K562 (cell line): ENCODE data around the gene HPF1. TPM values are rescaled to one million over a fixed set of nuclear protein-coding genes. Genes with fewer than 3 reads are reported as not detected.

ENCODE experiments used
- CBX8 ChIP-seq: fragments of 200-600 bp; sonication (generic); IDR thresholded peaks from 2 replicates; pipeline ENCODE4 v1.6.1; 2012; ENCODE audit warnings: borderline replicate concordance, mixed run types, low read depth, mild to moderate bottlenecking, moderate library complexity, mixed read lengths, low read length, control low read depth, inconsistent platforms; ENCODE audit not compliant: poor library complexity, severe bottlenecking; ENCODE audit errors: extremely low read depth
- CHAMP1 ChIP-seq: fragments of 450-650 bp; IDR thresholded peaks from 2 replicates; pipeline ENCODE4 v1.6.1; 2016; ENCODE audit warnings: mild to moderate bottlenecking
- CXXC5 ChIP-seq: fragments of 250-450 bp; sonication (Bioruptor Pico); IDR thresholded peaks from 2 replicates; pipeline ENCODE4 v1.8.0; 2022; ENCODE audit warnings: inconsistent platforms, mild to moderate bottlenecking, moderate library complexity
- KHSRP ChIP-seq: fragments of 450-650 bp; IDR thresholded peaks from 2 replicates; pipeline ENCODE4 v1.6.1; 2017
- LEF1 ChIP-seq: fragments of 450-650 bp; IDR thresholded peaks from 2 replicates; pipeline ENCODE4 v1.6.1; 2016; ENCODE audit warnings: mild to moderate bottlenecking
- PRPF4 ChIP-seq: fragments of 200-400 bp; formaldehyde crosslinking; IDR thresholded peaks from one replicate; pipeline ENCODE4 v1.6.1; 2017; ENCODE audit warnings: low read length, low read depth, mild to moderate bottlenecking; ENCODE audit not compliant: insufficient read depth, poor library complexity, severe bottlenecking
- PURB ChIP-seq: sonication (generic); formaldehyde crosslinking; IDR thresholded peaks from 2 replicates; pipeline ENCODE4 v1.9.0; 2021; ENCODE audit warnings: low read depth, mild to moderate bottlenecking, missing genetic modification reagents
- SMAD1 ChIP-seq: fragments of 150-350 bp; IDR thresholded peaks from 2 replicates; pipeline ENCODE4 v1.6.1; 2014; ENCODE audit warnings: low read length, low read depth; ENCODE audit not compliant: partially characterized antibody
- TCF7L2 ChIP-seq: fragments of 150-350 bp; IDR thresholded peaks from 2 replicates; pipeline ENCODE4 v1.6.1; 2016; ENCODE audit warnings: low read depth, mild to moderate bottlenecking, low read length, moderate library complexity
- THRAP3 ChIP-seq: fragments of 450-650 bp; IDR thresholded peaks from 2 replicates; pipeline ENCODE4 v1.6.1; 2016; ENCODE audit warnings: mild to moderate bottlenecking, inconsistent platforms, borderline replicate concordance
- ZNF239 ChIP-seq: fragments of 250-450 bp; sonication (Bioruptor Pico); IDR thresholded peaks from 2 replicates; pipeline ENCODE4 v1.4.0; 2020; ENCODE audit warnings: mild to moderate bottlenecking
- ZNF561 ChIP-seq: fragments of 450-650 bp; formaldehyde crosslinking; conservative IDR thresholded peaks from 2 replicates; pipeline ENCODE4 v1.4.0; 2020; ENCODE audit warnings: mild to moderate bottlenecking, moderate library complexity
- polyA plus RNA-seq, 8 experiments: library from polyadenylated mRNA; depleted of rRNA in 4 of 8; stranded (reverse) in 5 of 8; unstranded in 3 of 8; fragments of >200 nt; fragmentation: Nextera tagmentation in 2 of 8; fragmentation: Illumina TruSeq in 1 of 8; extraction: Ambion mirVana in 2 of 8; extraction: Trizol in 1 of 8; gene quantifications; 2 replicates each; pipeline versions ENCODE4 v1.2.1 to v1.2.3, GENCODE V29; 2011 to 2014; ENCODE audit warnings: inconsistent platforms in 1 of 8, missing spikeins in 1 of 8
- total RNA-seq, 7 experiments: library from RNA; depleted of rRNA in 6 of 7; stranded (reverse); fragments of >200 nt in 6 of 7; fragmentation: Illumina TruSeq in 2 of 7; extraction: Trizol in 2 of 7; gene quantifications; 2 replicates each; pipeline versions ENCODE4 v1.2.1 to v1.2.3, GENCODE V29; 2011 to 2021; ENCODE audit warnings: low replicate concordance in 1 of 7
- TF ChIP-seq, protein P1 (sequence below): fragments of 250-450 bp; sonication (Bioruptor Pico); IDR thresholded peaks from 2 replicates; pipeline ENCODE4 v1.8.0; 2022; ENCODE audit warnings: moderate library complexity, mild to moderate bottlenecking, inconsistent platforms
- TF ChIP-seq, protein P2 (sequence below): sonication (generic); formaldehyde crosslinking; IDR thresholded peaks from 2 replicates; pipeline ENCODE4 v1.8.0; 2022; ENCODE audit warnings: mild to moderate bottlenecking, missing genetic modification reagents
- TF ChIP-seq, protein P3 (sequence below), 2 experiments: IDR thresholded peaks; 2 replicates each; pipeline ENCODE4 v1.6.1; 2011; ENCODE audit warnings: borderline replicate concordance in 1 of 2, control low read depth in 1 of 2, low read depth in 1 of 2, low read length in 1 of 2, mild to moderate bottlenecking in 1 of 2, mixed read lengths in 1 of 2, moderate library complexity in 1 of 2; ENCODE audit not compliant: insufficient read depth in 1 of 2, insufficient read length in 1 of 2, poor library complexity in 1 of 2, severe bottlenecking in 1 of 2; ENCODE audit errors: extremely low read depth in 1 of 2

Gene HPF1
- total and polyA plus RNA-seq, 9 of the 15 experiments (the other 6 are each of a cell fraction or from before 2014, with no cell fraction given): 21.2 to 89.4 (median 35.2) TPM

DNA sequence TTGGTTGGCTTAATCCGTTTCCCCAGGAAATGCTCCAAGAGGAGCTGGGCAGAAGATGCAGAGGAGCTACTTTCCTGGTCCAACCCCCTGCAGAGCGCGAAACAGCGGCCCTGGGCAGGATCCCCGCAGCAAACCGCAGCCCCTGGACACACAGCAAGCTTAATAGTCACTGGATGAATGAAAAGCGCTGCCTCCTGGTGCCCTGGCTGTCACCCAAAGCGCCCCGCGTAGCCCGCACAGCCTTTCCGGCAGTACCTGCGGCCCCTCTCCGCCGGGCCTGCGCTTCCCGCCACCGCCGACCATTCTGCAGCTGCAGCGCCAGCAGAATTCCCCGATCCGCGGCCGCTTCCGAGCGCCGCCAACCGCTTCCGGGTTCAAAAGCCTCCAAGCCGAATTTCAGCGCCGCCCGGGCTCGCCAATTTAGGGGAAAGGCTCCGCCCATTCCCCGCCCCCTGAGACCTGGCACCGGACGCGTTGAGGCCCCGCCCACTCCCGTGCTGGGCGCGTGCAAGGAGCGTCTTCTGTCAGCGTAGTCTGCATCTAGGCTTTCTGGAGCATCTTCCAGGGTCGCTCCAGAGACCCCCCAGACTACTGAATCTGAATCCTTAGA, at the start of gene HPF1 (continued):
- no peak for TF ChIP-seq THRAP3
- TF ChIP-seq, protein P1, sequence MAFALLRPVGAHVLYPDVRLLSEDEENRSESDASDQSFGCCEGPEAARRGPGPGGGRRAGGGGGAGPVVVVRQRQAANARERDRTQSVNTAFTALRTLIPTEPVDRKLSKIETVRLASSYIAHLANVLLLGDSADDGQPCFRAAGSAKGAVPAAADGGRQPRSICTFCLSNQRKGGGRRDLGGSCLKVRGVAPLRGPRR (CRISPR knock-in tag): no peak
- no peak for TF ChIP-seq SMAD1
- no peak for TF ChIP-seq PRPF4
- peak; percentile 93 for TF ChIP-seq LEF1
- TF ChIP-seq, protein P2, sequence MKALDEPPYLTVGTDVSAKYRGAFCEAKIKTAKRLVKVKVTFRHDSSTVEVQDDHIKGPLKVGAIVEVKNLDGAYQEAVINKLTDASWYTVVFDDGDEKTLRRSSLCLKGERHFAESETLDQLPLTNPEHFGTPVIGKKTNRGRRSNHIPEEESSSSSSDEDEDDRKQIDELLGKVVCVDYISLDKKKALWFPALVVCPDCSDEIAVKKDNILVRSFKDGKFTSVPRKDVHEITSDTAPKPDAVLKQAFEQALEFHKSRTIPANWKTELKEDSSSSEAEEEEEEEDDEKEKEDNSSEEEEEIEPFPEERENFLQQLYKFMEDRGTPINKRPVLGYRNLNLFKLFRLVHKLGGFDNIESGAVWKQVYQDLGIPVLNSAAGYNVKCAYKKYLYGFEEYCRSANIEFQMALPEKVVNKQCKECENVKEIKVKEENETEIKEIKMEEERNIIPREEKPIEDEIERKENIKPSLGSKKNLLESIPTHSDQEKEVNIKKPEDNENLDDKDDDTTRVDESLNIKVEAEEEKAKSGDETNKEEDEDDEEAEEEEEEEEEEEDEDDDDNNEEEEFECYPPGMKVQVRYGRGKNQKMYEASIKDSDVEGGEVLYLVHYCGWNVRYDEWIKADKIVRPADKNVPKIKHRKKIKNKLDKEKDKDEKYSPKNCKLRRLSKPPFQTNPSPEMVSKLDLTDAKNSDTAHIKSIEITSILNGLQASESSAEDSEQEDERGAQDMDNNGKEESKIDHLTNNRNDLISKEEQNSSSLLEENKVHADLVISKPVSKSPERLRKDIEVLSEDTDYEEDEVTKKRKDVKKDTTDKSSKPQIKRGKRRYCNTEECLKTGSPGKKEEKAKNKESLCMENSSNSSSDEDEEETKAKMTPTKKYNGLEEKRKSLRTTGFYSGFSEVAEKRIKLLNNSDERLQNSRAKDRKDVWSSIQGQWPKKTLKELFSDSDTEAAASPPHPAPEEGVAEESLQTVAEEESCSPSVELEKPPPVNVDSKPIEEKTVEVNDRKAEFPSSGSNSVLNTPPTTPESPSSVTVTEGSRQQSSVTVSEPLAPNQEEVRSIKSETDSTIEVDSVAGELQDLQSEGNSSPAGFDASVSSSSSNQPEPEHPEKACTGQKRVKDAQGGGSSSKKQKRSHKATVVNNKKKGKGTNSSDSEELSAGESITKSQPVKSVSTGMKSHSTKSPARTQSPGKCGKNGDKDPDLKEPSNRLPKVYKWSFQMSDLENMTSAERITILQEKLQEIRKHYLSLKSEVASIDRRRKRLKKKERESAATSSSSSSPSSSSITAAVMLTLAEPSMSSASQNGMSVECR: 0 out of 2 replicates have a peak, but pooled peaks have one; percentile 4
- TF ChIP-seq CBX8: no peak
- peak; percentile 90 for TF ChIP-seq CXXC5 (CRISPR knock-in tag)
- TF ChIP-seq PURB (CRISPR knock-in tag): no peak
- TF ChIP-seq, protein P3, sequence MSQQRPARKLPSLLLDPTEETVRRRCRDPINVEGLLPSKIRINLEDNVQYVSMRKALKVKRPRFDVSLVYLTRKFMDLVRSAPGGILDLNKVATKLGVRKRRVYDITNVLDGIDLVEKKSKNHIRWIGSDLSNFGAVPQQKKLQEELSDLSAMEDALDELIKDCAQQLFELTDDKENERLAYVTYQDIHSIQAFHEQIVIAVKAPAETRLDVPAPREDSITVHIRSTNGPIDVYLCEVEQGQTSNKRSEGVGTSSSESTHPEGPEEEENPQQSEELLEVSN (IDR thresholded peaks at IDR 0.05; ENCODE audit: borderline replicate concordance in 1 of 2, extremely low read depth in 1 of 2, insufficient read depth in 1 of 2, insufficient read length in 1 of 2, low read depth in 1 of 2, low read length in 1 of 2, poor library complexity in 1 of 2, severe bottlenecking in 1 of 2): peak; percentile 6 to 80
- no peak for TF ChIP-seq CHAMP1
- TF ChIP-seq ZNF561 (CRISPR knock-in tag): no peak
- TF ChIP-seq KHSRP: no peak
- no peak for TF ChIP-seq ZNF239 (CRISPR knock-in tag)
- no peak for TF ChIP-seq TCF7L2
